ENCODE measurements around the gene SSTR3.

GRCh38 chr22:37206841-37207821 lies 5.1 kb downstream of the SSTR3 start:
- TF ChIP-seq POLR2A (IDR thresholded peaks at IDR 0.05) (no peak), CTCF (IDR thresholded peaks at IDR 0.05) (no peak), EP300 (IDR thresholded peaks at IDR 0.05) (no peak)

Measured in ovary (tissue), 3 donors.